ENCODE results near the gene TSEN54. TPM values are rescaled to one million over a fixed set of nuclear protein-coding genes. Genes with fewer than 3 reads are reported as not detected.
A peak's percentile ranks its signal among the peaks of the same experiment; 100 is the strongest.
"Not testable (repeated sequence)": the region's sequence is repeated elsewhere in the genome, so short reads cannot be mapped to it uniquely, and the experiment has no call there.

Gene TSEN54
- total RNA-seq, 4 donors from 2014 or later = 11.6 to 46.6 (median 25.8) TPM

DNA sequence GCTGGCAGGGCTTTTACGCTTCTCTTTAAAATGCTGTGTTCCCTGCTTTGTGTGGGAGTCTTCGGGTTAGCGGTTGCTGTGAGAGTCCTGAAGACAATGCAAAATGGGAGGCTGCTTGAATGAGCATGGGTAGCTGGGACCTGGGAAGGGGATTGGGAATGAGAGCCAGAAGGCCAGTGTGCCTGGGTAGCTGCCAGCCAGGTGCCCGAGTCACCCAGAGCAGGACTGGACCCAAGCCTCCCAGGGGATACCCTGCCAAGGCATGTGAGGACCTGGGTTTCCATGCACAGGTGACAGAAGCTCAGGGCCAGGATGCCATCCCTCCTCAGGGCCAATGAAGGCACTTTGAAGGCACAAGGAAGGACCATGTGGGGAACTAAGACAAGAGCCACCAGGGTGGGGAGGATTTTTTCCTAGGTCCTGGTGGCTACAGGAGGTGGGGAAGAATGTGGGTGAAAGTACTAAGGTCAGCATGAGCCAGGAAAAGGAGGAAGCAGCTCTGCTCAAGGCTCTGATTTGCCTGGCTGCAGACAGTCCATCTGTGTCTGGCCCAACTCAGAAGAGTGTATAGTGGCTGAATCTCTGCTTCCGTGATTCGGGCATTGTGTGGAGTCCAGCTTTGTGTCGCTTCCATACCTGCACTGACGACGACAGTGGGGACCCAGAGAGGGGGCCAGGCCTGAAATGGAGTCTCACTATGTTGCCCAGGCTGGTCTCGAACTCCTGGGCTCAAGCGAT, 39.4 kb upstream of the TSEN54 start:
- Histone ChIP-seq H3K27me3 (no peaks in the 10 kb centered on the region), H3K4me1 (peaks cover 0 to 28% of the 10 kb centered on the region in 2 donors), H3K9me3 (no peaks in the 10 kb centered on the region), H3K27ac (peak overlapping the region in 2 of 3 donors; percentile 27 to 28), H3K36me3 (no peaks in the 10 kb centered on the region), H3K4me3 (replicated peaks in 1 of 3) (no peak overlapping the region)
- TF ChIP-seq CTCF (IDR thresholded peaks at IDR 0.05) = no peak
- TF ChIP-seq POLR2A (IDR thresholded peaks at IDR 0.05) = no peak
- 71 to 79% methylated on average over 10 to 11 of the region's 11 CpGs for WGBS, 2 donors
- no peak for DNase-seq
- intact Hi-C loops (cut with DNase I) = no loop called here

- H3K4me1 ChIP-seq = peaks cover 0 to 28% of the 10 kb centered on the region in 2 donors
Measured at GRCh38 chr17:75477490-75477862, 38.9 kb upstream of the TSEN54 start.

GRCh38 chr17:75478508-75478907, 37.8 kb upstream of the TSEN54 start:
- peaks cover 0 to 28% of the 10 kb centered on the region in 2 donors for H3K4me1 ChIP-seq
- H3K36me3 ChIP-seq = no peaks in the 10 kb centered on the region
- H3K27ac ChIP-seq = no peak overlapping the region
- no peak overlapping the region for H3K4me3 ChIP-seq (replicated peaks in 1 of 3)
- no peak for DNase-seq
- TF ChIP-seq CTCF (IDR thresholded peaks at IDR 0.05) (no peak), POLR2A (IDR thresholded peaks at IDR 0.05) (no peak)
- intact Hi-C loops (cut with DNase I) = no loop called here
- 48 to 80% methylated on average over 5 to 7 of the region's 7 CpGs for WGBS, 2 donors
- no peaks in the 10 kb centered on the region for H3K27me3 ChIP-seq
- H3K9me3 ChIP-seq = no peaks in the 10 kb centered on the region

More at GRCh38 chr17:75477490-75477862, 38.9 kb upstream of the TSEN54 start:
- intact Hi-C loops (cut with DNase I); H3K9me3 ChIP-seq; H3K4me3 ChIP-seq (replicated peaks in 1 of 3); H3K27me3 ChIP-seq; DNase-seq; H3K36me3 ChIP-seq: not testable (repeated sequence)
- 87 to 89% methylated on average over 11 of the region's 11 CpGs for WGBS, 2 donors
- H3K27ac ChIP-seq = peak overlapping the region in 1 of 3 donors; percentile 28

DNA sequence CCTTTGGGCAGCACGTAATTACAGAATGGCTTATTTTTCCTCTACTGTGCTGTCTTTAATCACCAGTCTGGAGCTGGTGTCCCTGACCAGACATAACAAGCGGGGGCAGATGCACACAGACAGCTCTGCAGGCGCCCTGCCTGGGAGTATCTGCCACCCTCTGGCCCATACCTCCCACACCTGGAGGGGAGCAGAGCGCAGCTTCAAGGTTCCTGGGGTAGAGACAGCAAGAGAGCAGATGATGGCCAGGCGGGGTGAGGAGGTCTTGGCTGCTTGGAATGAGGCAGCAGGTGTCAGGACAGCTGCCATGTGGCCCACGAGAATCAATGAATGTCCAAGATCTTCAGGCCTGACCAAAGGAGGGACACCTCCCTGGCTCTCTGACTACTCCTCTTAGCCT, 36.0 kb upstream of the TSEN54 start:
- no peak for DNase-seq
- Histone ChIP-seq H3K4me3 (replicated peaks in 1 of 3) (no peak overlapping the region), H3K4me1 (peaks cover 0 to 26% of the 10 kb centered on the region in 2 donors), H3K27me3 (no peaks in the 10 kb centered on the region), H3K27ac (peak overlapping the region in 1 of 3 donors; percentile 33), H3K36me3 (no peaks in the 10 kb centered on the region), H3K9me3 (no peaks in the 10 kb centered on the region)
- intact Hi-C loops (cut with DNase I) = no loop called here
- TF ChIP-seq CTCF (IDR thresholded peaks at IDR 0.05) (no peak), POLR2A (IDR thresholded peaks at IDR 0.05) (no peak)
- 91 to 95% methylated on average over 6 of the region's 6 CpGs for WGBS, 2 donors

- Histone ChIP-seq H3K27me3 (no peaks in the 10 kb centered on the region), H3K4me3 (replicated peaks in 1 of 3) (no peak overlapping the region), H3K4me1 (peaks cover 0 to 24% of the 10 kb centered on the region in 2 donors), H3K27ac (no peak overlapping the region), H3K36me3 (no peaks in the 10 kb centered on the region), H3K9me3 (no peaks in the 10 kb centered on the region)
- TF ChIP-seq POLR2A (IDR thresholded peaks at IDR 0.05) (no peak), CTCF (IDR thresholded peaks at IDR 0.05) (no peak)
- 85 to 90% methylated on average over 12 of the region's 13 CpGs for WGBS, 2 donors
- intact Hi-C loops (cut with DNase I) = no loop called here
- DNase-seq = no peak
Measured at GRCh38 chr17:75481194-75482068, 34.9 kb upstream of the TSEN54 start.

All from thyroid gland (tissue), 4 donors.